Transverse colon (tissue), 4 donors: ENCODE data around the gene LYVE1. TPM values are rescaled to one million over a fixed set of nuclear protein-coding genes. Genes with fewer than 3 reads are reported as not detected.

Experiments
- DNase-seq: peaks from one replicate; pipeline ENCODE4 v3.0.0-alpha.2; 2019
- H3K27ac ChIP-seq, 4 donors: fragments of 200-600 bp; sonication (generic); 2 replicates each; pipeline ENCODE4 v1.5.1; 2016 to 2018; ENCODE audit warnings: inconsistent platforms in 4 of 4
- H3K27me3 ChIP-seq: fragments of 200-600 bp; sonication (generic); 2 replicates; pipeline ENCODE4 v1.5.1; 2017; ENCODE audit warnings: inconsistent platforms
- H3K36me3 ChIP-seq, 4 donors: fragments of 200-600 bp; sonication (generic); 2 replicates each; pipeline ENCODE4 v1.5.1; 2017 to 2019; ENCODE audit warnings: inconsistent platforms in 4 of 4
- H3K4me1 ChIP-seq, 4 donors: fragments of 200-600 bp; sonication (generic); 2 replicates each; pipeline ENCODE4 v1.5.1; 2017 to 2020; ENCODE audit warnings: inconsistent platforms in 4 of 4
- H3K4me3 ChIP-seq, 4 donors: fragments of 200-600 bp; sonication (generic); 1 replicate in 1 of 4; 2 replicates in 3 of 4; pipeline versions ENCODE4 v1.5.1 to v1.6.1; 2017 to 2019; ENCODE audit warnings: inconsistent platforms in 4 of 4
- H3K9me3 ChIP-seq, 2 donors: fragments of 200-600 bp; sonication (generic); 2 replicates each; pipeline ENCODE4 v1.5.1; 2017 to 2019; ENCODE audit warnings: inconsistent platforms in 2 of 2
- CTCF ChIP-seq, 5 experiments: fragments of 200-600 bp in 3 of 5; fragments of 450-650 bp in 2 of 5; sonication (generic) in 3 of 5; IDR thresholded peaks; 1 replicate in 2 of 5; 2 replicates in 3 of 5; pipeline ENCODE4 v1.5.1; 2016 to 2017; ENCODE audit warnings: antibody characterized with exemption in 5 of 5, inconsistent platforms in 3 of 5, mild to moderate bottlenecking in 2 of 5, moderate library complexity in 1 of 5
- EP300 ChIP-seq: sonication (generic); formaldehyde crosslinking; IDR thresholded peaks from one replicate; pipeline ENCODE4 v1.6.1; 2017; ENCODE audit warnings: antibody characterized with exemption, low read depth
- POLR2A ChIP-seq: fragments of 450-650 bp; IDR thresholded peaks from one replicate; pipeline ENCODE4 v1.6.1; 2016; ENCODE audit warnings: antibody characterized with exemption, mild to moderate bottlenecking, moderate library complexity
- POLR2AphosphoS5 ChIP-seq, 3 donors: sonication (generic); formaldehyde crosslinking; IDR thresholded peaks; one replicate each; pipeline ENCODE4 v1.6.1; 2016; ENCODE audit warnings: antibody characterized with exemption in 3 of 3
- WGBS, 2 donors: methylation state at CpG; one replicate each; pipeline ENCODE4 v1.1.5; 2018; ENCODE audit warnings: low coverage in 1 of 2; 5-methylcytosine and 5-hydroxymethylcytosine counted together
- in situ Hi-C, 4 donors: fragments of 200-750 bp; cut with MboI; loops; one replicate each; pipeline versions ENCODE4 v1.15.0 to v1.15.1; 2017; ENCODE audit warnings: low sequenced_read_pairs in 3 of 4, low pct_ligation_motif_present in 1 of 4, low pct_unique_long_range_greater_than_20kb in 1 of 4
- intact Hi-C: fragments of 100-400 bp; cut with DNase I; formaldehyde crosslinking; loops from one replicate; pipeline ENCODE4 v1.15.1; 2023; ENCODE audit warnings: low total_unique reads
- total RNA-seq, 4 donors: library from RNA; depleted of rRNA; stranded (reverse); fragments of >200 nt; gene quantifications; one replicate each; pipeline ENCODE4 v1.1.0, GENCODE V29; 2016

The LYVE1 gene
- total RNA-seq, 4 donors from 2014 or later, result 8.2 to 41.6 (median 31.7) TPM

DNA sequence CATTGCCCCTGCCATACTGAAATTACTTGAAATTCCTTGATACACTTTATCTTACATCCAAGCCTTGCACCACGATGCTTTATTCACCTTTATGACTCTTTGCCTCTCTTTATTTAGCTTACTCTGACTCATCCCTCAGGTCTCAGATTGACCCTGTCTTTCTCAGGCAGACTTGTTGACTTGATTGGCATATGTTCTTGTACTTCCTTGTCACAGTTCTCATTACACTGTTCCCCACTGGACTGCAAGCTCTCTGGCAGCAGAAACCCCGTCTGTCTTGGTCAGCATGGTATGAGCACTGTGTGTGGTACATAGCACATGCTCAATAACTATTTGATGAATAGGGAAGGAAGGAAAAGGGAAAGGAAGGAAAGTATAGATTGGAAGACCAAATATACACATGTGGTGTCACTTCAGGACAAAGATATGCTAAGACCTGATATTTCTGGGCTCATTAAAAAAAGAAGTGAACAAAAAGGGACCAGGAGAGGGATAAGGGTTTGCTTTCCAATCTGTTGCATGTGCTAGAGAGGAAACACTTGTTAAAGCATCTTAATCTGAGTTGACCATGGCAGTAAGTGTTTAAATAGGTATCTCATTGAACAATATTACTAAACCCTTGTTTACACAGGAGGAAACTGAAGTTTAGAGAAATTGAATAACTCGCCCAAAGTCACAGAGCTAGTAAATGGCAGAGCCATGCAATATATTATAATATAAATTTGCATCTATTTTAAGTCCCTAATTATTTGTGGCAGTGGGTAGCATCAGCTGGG lies 7.2 kb downstream of the LYVE1 start:
- Histone ChIP-seq H3K27me3 (no peaks in the 10 kb centered on the region), H3K36me3 (no peaks in the 10 kb centered on the region), H3K4me3 (no peak overlapping the region), H3K9me3 (no peaks in the 10 kb centered on the region), H3K4me1 (peaks cover 0 to 3% (median 0%) of the 10 kb centered on the region in 4 donors), H3K27ac (no peak overlapping the region)
- in situ Hi-C loops, result loop anchor here in 1 of 4 donors (25.0 kb wide), 1 partner anchor 176 kb away; no protein-coding TSS in a partner anchor
- TF ChIP-seq POLR2AphosphoS5 (IDR thresholded peaks at IDR 0.05) (no peak), POLR2A (no peak), EP300 (no peak), CTCF (IDR thresholded peaks at IDR 0.05) (no peak)
- intact Hi-C loops, result no loop called here
- no peak for DNase-seq
- WGBS, 2 donors, result 57 to 61% methylated on average over 3 of the region's 3 CpGs

DNA sequence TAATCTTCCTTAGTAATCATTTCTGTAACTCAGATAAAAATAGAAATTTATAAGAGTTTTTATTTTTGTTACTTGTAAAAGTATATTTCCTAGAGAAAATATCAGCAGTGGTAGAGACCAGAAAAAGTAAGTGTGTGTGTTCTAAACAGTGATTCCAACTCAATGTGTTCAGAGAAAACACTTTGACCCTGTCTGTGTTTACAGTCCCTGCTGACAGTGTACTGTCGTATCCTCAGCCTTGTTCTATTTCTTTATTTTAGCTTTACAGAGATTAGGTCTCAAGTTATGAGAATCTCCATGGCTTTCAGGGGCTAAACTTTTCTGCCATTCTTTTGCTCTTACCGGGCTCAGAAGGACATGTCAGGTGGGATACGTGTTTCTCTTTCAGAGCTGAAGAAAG lies 10.2 kb downstream of the LYVE1 start:
- Histone ChIP-seq H3K9me3 (no peaks in the 10 kb centered on the region), H3K4me1 (peaks cover 0 to 3% (median 0%) of the 10 kb centered on the region in 4 donors), H3K27me3 (no peaks in the 10 kb centered on the region), H3K36me3 (no peaks in the 10 kb centered on the region), H3K27ac (no peak overlapping the region), H3K4me3 (no peak overlapping the region)
- DNase-seq, result no peak
- in situ Hi-C loops, result loop anchor here in 1 of 4 donors (25.0 kb wide), 1 partner anchor 179 kb away; no protein-coding TSS in a partner anchor
- intact Hi-C loops, result no loop called here
- WGBS, 2 donors, result 50 to 84% methylated on average over 1 to 3 of the region's 3 CpGs
- TF ChIP-seq EP300 (no peak), POLR2A (no peak), CTCF (IDR thresholded peaks at IDR 0.05) (no peak), POLR2AphosphoS5 (IDR thresholded peaks at IDR 0.05) (no peak)

GRCh38 chr11:10556590-10556989 lies 11.9 kb downstream of the LYVE1 start:
- in situ Hi-C loops, result loop anchor here in 1 of 4 donors (25.0 kb wide), 1 partner anchor 181 kb away; no protein-coding TSS in a partner anchor
- WGBS, 2 donors, result 29% methylated on average over 1 of the region's 1 CpG; no CpG with 5 or more reads in 1 of the 2 donors
- Histone ChIP-seq H3K36me3 (no peaks in the 10 kb centered on the region), H3K4me1 (peaks cover 0 to 3% (median 0%) of the 10 kb centered on the region in 4 donors), H3K9me3 (no peaks in the 10 kb centered on the region), H3K27me3 (no peaks in the 10 kb centered on the region), H3K27ac (no peak overlapping the region), H3K4me3 (no peak overlapping the region)
- intact Hi-C loops, result no loop called here
- DNase-seq, result no peak
- no peak for TF ChIP-seq EP300
- TF ChIP-seq POLR2AphosphoS5 (IDR thresholded peaks at IDR 0.05), result no peak
- TF ChIP-seq CTCF (IDR thresholded peaks at IDR 0.05), result no peak
- no peak for TF ChIP-seq POLR2A

DNA sequence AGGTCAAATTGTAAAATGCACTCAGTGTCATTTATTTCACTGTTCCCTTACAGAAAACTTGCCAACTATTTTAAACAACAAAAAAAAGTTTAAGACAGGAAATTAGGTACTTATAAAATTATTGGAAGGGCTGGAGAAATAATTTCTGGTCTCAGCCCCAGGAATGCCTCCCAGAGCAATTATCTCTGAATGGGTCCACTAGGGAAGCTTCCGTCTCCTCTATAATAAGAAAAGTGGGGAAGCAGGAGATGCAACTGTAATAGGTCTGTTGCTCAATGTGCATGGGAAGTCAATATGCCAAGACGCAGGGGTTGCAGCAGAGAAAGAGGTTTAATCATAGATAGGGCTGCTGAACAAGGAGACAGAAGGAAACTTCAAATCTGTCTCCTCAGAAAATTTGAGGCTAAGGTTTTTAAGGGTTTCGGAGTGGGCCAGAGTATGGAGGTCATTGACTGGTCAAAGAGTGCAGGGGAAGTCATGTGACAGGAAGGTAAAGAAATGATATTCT lies 16.6 kb downstream of the LYVE1 start:
- TF ChIP-seq EP300, result no peak
- 93 to 100% methylated on average over 1 to 3 of the region's 3 CpGs for WGBS, 2 donors
- intact Hi-C loops, result no loop called here

More for the DNA sequence above, 16.6 kb downstream of the LYVE1 start:
- in situ Hi-C loops, result loop anchor here in 1 of 4 donors (25.0 kb wide), 1 partner anchor 185 kb away; no protein-coding TSS in a partner anchor
- DNase-seq, result no peak
- no peaks in the 10 kb centered on the region for H3K27me3 ChIP-seq
- H3K9me3 ChIP-seq, result no peaks in the 10 kb centered on the region
- H3K36me3 ChIP-seq, result no peaks in the 10 kb centered on the region
- no peak overlapping the region for H3K27ac ChIP-seq
- no peaks in the 10 kb centered on the region for H3K4me1 ChIP-seq
- H3K4me3 ChIP-seq, result no peak overlapping the region
